HG03457 (cell line): ENCODE results near the gene LTC4S.

Experiments used
- ATAC-seq: cut with Tn5 transposase; IDR thresholded peaks from one replicate; pipeline ENCODE4 v1.9.1; 2021; ENCODE audit warnings: moderate number of reproducible peaks; ENCODE audit not compliant: unreplicated experiment

LTC4S gene

DNA sequence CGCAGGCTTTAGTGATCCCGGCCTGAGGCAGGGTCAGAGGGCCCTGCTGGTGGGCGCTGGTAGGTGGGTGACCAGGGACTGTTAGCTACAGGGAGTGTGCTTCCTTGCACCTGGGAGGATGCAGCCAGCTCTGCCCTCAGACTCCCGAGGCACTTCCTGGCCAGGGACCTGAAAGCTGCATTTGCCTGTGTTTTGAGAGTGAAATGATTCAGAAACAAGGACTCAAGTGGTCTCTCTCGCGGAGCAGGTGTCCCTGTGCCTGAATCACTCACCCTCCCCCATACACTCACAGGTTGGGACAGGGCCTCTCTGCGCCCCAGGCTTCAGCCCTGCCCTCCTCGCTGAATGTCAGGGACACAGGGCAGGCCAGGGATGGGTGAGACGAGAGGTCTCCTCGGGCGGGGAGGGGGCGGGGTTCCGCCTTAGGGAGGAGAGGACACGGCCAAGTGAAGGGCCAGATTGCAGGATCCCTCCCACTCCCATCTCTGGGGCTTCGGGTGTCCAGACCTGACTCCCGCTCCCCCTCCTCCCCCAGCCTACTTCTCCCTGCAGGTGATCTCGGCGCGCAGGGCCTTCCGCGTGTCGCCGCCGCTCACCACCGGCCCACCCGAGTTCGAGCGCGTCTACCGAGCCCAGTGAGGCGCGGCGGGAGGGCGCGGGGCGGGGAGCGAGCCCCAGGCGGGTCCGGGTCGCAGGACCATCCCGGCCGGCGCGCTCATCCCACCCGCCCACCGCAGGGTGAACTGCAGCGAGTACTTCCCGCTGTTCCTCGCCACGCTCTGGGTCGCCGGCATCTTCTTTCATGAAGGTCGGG, 1.5 kb downstream of the LTC4S start:
- ATAC-seq, result no peak

- peak; percentile 59 for ATAC-seq
These were observed 2.4 kb downstream of the LTC4S start for GRCh38 chr5:179795863-179796833.

GRCh38 chr5:179796877-179797608, 3.3 kb downstream of the LTC4S start:
- ATAC-seq, result no peak

DNA sequence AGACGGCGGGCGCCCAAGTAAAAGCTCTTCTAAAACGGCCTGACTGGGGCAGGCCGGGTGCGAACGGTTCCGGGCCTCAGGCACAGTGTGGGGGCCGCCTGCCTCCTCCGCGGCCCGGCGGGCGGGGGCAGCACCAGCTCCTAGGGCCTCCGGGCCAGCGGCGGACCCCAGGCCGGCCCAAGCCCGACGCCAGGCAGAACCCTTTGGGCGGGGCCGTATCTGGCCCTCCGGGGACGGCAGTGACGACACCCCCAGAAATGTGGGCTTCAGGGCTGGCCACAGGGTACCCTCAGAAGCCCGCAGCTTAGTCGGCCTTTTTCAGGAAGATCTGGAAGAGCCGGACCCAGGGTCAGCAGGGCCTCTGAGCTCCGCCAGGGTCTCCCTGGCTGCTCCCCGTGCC, 4.0 kb downstream of the LTC4S start:
- ATAC-seq, result no peak

DNA sequence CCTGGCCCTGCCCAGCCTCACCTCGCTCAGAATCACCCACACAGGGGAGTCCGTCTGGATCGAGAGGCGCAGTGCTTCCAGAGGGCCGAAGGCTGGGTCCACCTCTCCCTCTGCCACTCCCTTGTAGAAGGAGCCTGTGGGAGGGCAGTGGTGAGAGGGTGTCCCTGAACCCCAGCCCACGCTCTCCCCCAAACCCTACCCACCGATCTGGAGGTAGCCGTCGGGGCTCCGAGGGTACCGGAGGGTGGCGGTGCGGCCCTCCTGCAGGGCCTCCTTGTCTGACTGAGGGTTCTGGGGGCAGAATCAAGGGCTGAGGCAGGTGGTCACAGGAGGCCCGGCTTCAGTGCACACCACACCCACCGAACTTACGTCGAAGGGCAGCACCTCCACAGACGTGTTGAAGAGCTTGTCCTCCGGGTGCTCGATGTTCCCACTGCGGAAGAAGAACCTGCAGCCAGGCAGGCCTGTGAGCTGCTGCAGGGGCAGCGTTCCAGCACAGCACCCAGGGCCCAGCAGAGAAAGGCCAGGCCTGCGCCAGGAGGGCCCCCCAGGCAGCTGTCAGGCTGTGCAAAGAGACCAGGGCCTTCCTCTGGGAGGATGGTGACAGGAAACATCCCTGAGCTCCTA, 4.5 kb downstream of the LTC4S start:
- ATAC-seq, result no peak

DNA sequence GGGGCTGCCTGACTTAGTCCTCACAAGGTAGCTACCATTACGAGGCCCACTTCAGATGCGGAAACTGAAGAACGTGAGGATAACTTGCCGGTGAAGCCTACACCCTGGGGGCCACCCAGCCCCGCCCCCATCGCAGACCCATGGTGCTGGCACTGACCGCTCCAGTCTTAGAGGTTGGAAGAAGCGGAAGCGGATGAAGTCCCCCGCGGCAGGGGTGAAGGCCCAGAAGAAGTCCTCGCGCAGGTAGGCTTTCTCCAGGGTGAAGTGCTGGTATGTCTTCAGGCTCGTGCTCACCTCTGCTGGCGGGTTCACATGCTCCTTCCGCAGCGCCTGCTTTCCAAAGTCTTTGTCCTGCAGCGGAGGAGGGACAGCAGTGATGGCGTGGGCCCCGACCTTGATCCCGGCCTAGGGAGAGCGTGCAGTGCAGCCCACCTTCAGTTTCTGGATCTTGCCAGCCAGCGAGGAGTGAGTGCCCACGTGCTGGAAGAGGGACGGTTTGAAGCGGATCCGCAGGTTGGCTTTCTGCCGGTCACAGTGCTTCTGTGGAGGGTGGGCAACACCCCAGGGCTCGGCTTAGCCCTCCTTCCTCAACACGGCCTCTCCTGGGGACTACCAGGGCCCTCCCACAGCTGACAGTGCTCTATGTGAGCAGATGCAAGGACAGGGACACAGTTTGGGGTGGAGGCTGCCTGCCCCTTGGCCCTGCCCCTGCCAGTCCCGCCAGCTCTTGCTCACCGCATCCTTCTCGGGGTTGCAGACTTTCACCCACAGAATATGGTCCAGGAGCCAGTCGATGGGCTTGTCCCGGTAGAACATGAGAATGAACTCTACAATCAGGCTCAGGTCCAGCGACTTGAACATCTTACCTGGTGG, 5.2 kb downstream of the LTC4S start:
- ATAC-seq, result no peak

DNA sequence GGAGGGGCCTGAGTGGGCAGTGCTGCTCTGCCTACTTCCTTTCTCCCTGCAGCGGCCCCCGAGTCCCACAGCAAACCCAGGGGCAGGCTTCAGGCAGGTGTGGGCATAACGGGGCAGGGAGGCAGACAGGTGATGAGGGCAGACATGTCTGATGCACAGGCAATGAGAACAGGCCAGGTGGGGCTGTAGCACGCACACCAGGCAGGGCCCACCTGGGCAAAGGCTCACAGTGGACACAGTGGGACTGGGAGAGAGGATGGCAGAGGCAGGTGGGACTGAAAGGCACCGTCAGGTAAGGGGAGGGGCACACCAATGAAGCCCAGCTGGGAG, 5.8 kb downstream of the LTC4S start:
- ATAC-seq, result no peak

DNA sequence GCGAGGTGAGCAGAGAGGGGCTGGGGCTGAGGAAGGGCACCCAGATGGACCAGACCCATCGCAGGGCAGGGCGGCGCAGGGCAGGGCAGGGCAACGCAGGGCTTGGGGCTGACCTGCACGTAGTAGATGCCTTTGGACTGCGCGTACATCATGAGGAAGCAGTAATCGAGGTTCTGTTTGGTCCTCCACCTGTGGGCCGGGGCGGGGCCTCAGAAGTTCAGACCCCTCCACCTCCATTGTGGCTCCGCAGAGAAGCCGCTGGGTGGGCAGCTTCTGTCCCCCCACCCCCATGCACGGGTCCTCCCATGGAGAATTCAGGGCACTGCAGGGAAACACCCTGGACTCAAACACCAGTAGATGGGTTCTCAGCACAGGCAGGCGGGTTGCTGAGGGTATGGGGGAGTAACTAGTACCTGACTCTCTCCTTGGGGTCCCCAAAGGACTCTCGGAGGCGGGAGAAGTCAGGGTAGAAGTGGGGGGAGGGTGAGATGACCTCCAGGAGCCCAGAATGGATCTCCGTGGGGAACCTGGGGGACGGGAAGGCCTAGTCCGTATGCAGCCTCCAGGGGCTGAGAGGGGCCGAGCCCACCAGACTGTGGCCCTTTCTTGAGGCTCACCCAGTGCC, 6.4 kb downstream of the LTC4S start:
- ATAC-seq, result no peak

- no peak for ATAC-seq
These were observed 7.0 kb downstream of the LTC4S start for GRCh38 chr5:179800696-179801201.

- ATAC-seq, result no peak
These were observed 7.8 kb downstream of the LTC4S start for GRCh38 chr5:179801304-179802206.

GRCh38 chr5:179802207-179802883, 8.6 kb downstream of the LTC4S start:
- no peak for ATAC-seq

GRCh38 chr5:179802950-179803562, 9.3 kb downstream of the LTC4S start:
- no peak for ATAC-seq

- no peak for ATAC-seq
These were observed 10.1 kb downstream of the LTC4S start for GRCh38 chr5:179803651-179804554.

DNA sequence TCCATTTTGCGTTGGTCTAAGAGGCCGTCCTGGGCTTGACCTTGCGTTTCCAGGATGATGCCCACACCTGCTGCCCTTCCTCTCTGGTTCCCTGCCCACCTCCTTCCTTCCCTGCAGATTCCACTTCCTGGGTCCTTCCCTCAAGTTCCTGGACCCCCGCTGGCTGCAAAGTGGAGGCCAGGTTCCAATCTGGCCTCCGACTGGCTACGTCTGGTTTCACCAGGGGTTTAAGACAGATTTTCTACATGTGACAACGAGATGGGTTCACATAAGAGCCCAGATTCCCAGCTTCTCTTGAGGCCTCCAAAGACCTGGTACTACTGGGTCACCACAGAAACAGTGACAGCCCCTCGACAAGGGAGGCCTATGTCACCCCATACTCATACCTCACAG, 10.8 kb downstream of the LTC4S start:
- no peak for ATAC-seq

- no peak for ATAC-seq
These were observed 11.3 kb downstream of the LTC4S start for GRCh38 chr5:179805070-179805528.
